Sigmoid colon (tissue), 7 donors: Measurements from ENCODE around the gene AATF. TPM values are rescaled to one million over a fixed set of nuclear protein-coding genes. Genes with fewer than 3 reads are reported as not detected.

Source experiments
- DNase-seq: peaks from one replicate; pipeline ENCODE4 v3.0.0-alpha.2; 2019
- H3K27ac ChIP-seq, 4 donors: fragments of 200-600 bp; sonication (generic); one replicate each; pipeline ENCODE4 v1.5.1; 2016 to 2019; ENCODE audit warnings: mild to moderate bottlenecking in 1 of 4
- H3K27me3 ChIP-seq, 3 donors: fragments of 200-600 bp; sonication (generic); one replicate each; pipeline ENCODE4 v1.5.1; 2019; ENCODE audit warnings: mild to moderate bottlenecking in 1 of 3
- H3K36me3 ChIP-seq, 4 donors: fragments of 200-600 bp; sonication (generic); one replicate each; pipeline ENCODE4 v1.5.1; 2016 to 2019
- H3K4me1 ChIP-seq, 4 donors: fragments of 200-600 bp; sonication (generic); one replicate each; pipeline ENCODE4 v1.5.1; 2017 to 2019
- H3K4me3 ChIP-seq, 4 donors: fragments of 200-600 bp; sonication (generic); one replicate each; pipeline ENCODE4 v1.5.1; 2017 to 2019; ENCODE audit warnings: mild to moderate bottlenecking in 2 of 4, moderate library complexity in 1 of 4
- H3K9me3 ChIP-seq, 4 donors: fragments of 200-600 bp in 3 of 4; sonication (generic) in 3 of 4; one replicate each; pipeline versions ENCODE4 v1.5.1 to v1.6.1; 2013 to 2019
- EP300 ChIP-seq, 4 donors: sonication (generic); formaldehyde crosslinking; IDR thresholded peaks; one replicate each; pipeline ENCODE4 v1.6.1; 2017; ENCODE audit warnings: antibody characterized with exemption in 4 of 4
- POLR2A ChIP-seq, 2 donors: fragments of 450-650 bp; IDR thresholded peaks; one replicate each; pipeline ENCODE4 v1.6.1; 2016; ENCODE audit warnings: antibody characterized with exemption in 2 of 2, mild to moderate bottlenecking in 2 of 2, moderate library complexity in 2 of 2
- POLR2AphosphoS5 ChIP-seq, 4 donors: sonication (generic); formaldehyde crosslinking; IDR thresholded peaks; one replicate each; pipeline ENCODE4 v1.6.1; 2017; ENCODE audit warnings: antibody characterized with exemption in 4 of 4
- WGBS, 2 donors: extraction: QIAGEN DNeasy Blood & Tissue Kit; methylation state at CpG; one replicate each; pipeline ENCODE4 v1.1.7; 2013; 5-methylcytosine and 5-hydroxymethylcytosine counted together
- intact Hi-C: fragments of 100-400 bp; cut with DNase I; formaldehyde crosslinking; loops from one replicate; pipeline ENCODE4 v1.15.1; 2023
- polyA plus RNA-seq, 3 donors: library from polyadenylated mRNA; stranded (reverse); fragments of 200-250 nt; gene quantifications; one replicate each; pipeline ENCODE4 v1.2.3, GENCODE V29; 2013
- total RNA-seq, 4 donors: library from RNA; depleted of rRNA; stranded (reverse); fragments of >200 nt; gene quantifications; one replicate each; pipeline ENCODE4 v1.1.0, GENCODE V29; 2016
- TF ChIP-seq, protein P1 (sequence below), 4 experiments: fragments of 450-650 bp in 3 of 4; fragments of 200-600 bp in 1 of 4; IDR thresholded peaks; one replicate each; pipeline ENCODE4 v1.5.1; 2016 to 2019; ENCODE audit warnings: antibody characterized with exemption in 4 of 4, mild to moderate bottlenecking in 3 of 4, moderate library complexity in 2 of 4
- donor health status: healthy with polysubstance abuse.
- donor health status: Bipolar disorder and iron deficiency.
- donor health status: healthy.

AATF gene, protein sequence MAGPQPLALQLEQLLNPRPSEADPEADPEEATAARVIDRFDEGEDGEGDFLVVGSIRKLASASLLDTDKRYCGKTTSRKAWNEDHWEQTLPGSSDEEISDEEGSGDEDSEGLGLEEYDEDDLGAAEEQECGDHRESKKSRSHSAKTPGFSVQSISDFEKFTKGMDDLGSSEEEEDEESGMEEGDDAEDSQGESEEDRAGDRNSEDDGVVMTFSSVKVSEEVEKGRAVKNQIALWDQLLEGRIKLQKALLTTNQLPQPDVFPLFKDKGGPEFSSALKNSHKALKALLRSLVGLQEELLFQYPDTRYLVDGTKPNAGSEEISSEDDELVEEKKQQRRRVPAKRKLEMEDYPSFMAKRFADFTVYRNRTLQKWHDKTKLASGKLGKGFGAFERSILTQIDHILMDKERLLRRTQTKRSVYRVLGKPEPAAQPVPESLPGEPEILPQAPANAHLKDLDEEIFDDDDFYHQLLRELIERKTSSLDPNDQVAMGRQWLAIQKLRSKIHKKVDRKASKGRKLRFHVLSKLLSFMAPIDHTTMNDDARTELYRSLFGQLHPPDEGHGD
- 10 to 100 TPM; 32.4 to 38.3 (median 34.6) TPM for total RNA-seq
- polyA plus RNA-seq = 10 to 100 TPM; 27.6 to 38.1 (median 30.1) TPM

DNA sequence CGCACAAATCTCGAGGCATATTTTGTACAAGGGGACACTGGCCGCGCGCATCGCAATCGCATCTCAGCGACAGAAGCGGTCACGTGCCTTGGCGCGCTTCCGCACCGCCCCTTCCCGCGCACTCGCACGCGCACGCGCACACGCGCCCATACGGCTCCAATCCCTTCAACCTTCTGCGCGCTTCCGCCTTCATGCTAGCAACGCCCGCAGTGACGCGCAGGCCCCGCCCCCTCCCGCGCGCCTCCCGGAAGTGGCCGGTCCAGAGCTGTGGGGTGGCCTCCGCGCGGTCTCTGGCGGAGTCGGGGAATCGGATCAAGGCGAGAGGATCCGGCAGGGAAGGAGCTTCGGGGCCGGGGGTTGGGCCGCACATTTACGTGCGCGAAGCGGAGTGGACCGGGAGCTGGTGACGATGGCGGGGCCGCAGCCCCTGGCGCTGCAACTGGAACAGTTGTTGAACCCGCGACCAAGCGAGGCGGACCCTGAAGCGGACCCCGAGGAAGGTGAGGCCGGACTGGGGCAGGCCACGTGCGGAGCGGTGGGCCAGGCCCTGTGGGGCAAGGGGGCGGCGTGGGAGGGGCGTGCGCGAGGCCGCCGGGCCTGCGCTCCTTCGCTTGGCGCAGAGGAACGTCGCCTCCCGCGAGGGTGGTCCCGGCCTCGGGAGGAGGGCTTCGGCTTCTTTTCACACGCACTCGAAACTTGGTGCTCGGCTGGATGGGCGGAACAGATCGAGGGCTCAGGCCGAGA is at the start of gene AATF:
Gene AATF (plus strand): TSS at position 238 of the 744 bp plus-strand sequence. CDS start 172 bp downstream, at position 410.
- H3K4me3 ChIP-seq = peak within 1 kb of the TSS; percentile 78 to 86 (median 82)
- DNase-seq = peak; percentile 98
- intact Hi-C loops = loop anchor here (5.0 kb wide), 1 partner anchor 417 kb away; the partner anchor contains the start of genes MYO19 and PIGW
- H3K4me1 ChIP-seq = peaks cover 0 to 28% (median 21%) of the 10 kb centered on the region in 4 donors
- 0% methylated on average over 90 of the region's 90 CpGs for WGBS, 2 donors
- peaks cover 27 to 37% (median 36%) of the 10 kb centered on the region in 3 donors for H3K27me3 ChIP-seq
- H3K9me3 ChIP-seq = no peaks in the 10 kb centered on the region
- TF ChIP-seq EP300 (IDR thresholded peaks at IDR 0.05) (peak in 1 of 4 donors; percentile 43), POLR2A (IDR thresholded peaks at IDR 0.05) (peak; percentile 69 to 70), POLR2AphosphoS5 (IDR thresholded peaks at IDR 0.05) (peak; percentile 87 to 96 (median 90))
- TF ChIP-seq, protein P1, sequence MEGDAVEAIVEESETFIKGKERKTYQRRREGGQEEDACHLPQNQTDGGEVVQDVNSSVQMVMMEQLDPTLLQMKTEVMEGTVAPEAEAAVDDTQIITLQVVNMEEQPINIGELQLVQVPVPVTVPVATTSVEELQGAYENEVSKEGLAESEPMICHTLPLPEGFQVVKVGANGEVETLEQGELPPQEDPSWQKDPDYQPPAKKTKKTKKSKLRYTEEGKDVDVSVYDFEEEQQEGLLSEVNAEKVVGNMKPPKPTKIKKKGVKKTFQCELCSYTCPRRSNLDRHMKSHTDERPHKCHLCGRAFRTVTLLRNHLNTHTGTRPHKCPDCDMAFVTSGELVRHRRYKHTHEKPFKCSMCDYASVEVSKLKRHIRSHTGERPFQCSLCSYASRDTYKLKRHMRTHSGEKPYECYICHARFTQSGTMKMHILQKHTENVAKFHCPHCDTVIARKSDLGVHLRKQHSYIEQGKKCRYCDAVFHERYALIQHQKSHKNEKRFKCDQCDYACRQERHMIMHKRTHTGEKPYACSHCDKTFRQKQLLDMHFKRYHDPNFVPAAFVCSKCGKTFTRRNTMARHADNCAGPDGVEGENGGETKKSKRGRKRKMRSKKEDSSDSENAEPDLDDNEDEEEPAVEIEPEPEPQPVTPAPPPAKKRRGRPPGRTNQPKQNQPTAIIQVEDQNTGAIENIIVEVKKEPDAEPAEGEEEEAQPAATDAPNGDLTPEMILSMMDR (IDR thresholded peaks at IDR 0.05) = no peak
- H3K36me3 ChIP-seq = peaks cover 0 to 21% (median 10%) of the 10 kb centered on the region in 4 donors
- peak within 1 kb of the TSS; percentile 85 to 96 (median 91) for H3K27ac ChIP-seq

DNA sequence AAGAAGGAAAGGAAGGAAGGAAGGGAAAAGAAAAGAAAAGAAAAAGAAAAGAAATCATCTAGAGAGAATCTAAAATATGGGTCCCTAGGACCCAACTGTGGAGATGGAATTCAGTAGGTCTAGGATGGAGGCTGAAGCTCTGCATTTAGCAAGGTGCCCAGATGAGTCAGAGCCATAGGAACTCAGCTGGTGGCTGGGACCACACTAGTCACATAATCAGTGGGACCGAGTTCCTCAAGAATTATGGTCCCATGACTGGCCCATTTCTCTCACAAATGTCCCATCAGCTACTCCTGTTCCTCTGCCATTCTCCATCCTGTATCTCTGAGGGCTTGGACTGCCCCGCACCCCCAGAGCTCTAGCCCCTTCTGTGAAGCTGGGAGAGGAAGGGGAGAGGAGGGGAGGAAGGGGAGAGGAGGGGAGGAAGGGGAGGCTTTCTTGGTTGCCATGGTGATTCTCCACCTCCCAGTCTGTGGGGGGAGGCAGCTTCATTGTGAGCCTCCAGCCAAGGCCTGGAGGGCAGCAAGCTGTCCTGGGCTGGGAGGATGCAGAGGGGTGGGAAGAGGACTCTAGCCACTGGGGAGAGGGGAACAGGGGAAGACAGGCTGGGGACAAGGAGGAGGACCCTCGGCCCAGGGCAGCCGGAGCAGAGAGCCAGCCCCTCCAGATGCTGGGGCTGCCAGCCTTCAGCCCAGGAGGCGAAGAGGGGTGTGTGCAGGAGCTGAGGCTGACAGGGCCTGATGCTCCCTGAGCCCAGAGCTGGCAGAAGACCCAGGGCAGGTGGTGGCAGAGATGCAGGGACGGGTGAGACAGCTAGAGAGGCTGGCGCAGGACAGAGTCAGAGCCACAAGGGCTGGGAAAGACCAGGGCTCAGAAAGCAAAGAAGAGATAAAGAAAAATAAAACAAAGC is 49.2 kb upstream of the AATF start:
- intact Hi-C loops = no loop called here
- no peak overlapping the region for H3K4me3 ChIP-seq
- DNase-seq = no peak
- H3K9me3 ChIP-seq = no peaks in the 10 kb centered on the region
- TF ChIP-seq, protein P1 (IDR thresholded peaks at IDR 0.05) = no peak
- TF ChIP-seq POLR2AphosphoS5 (IDR thresholded peaks at IDR 0.05) (no peak), EP300 (IDR thresholded peaks at IDR 0.05) (no peak), POLR2A (IDR thresholded peaks at IDR 0.05) (no peak)
- H3K36me3 ChIP-seq = no peaks in the 10 kb centered on the region
- H3K27ac ChIP-seq = no peak overlapping the region
- H3K27me3 ChIP-seq = no peaks in the 10 kb centered on the region
- 62 to 74% methylated on average over 7 of the region's 7 CpGs for WGBS, 2 donors
- no peaks in the 10 kb centered on the region for H3K4me1 ChIP-seq

DNA sequence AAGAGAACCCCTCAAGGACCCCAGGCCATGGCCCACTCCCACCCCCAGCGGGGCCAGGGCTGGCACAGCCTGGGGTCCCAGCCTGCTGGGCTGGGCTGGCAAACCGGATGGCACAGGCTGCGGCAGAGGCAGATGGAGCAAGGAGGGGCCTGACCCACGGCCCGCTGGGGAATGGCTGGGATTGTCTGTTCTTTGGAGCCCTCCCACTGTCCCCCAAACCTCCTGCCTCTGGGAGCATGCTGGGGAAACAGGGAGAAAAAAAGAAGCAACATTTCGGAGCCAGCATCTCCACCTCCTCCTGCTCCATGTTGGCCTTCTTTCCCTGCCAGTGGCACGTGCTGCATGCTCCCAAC is 48.6 kb upstream of the AATF start:
- Histone ChIP-seq H3K4me1 (no peaks in the 10 kb centered on the region), H3K4me3 (no peak overlapping the region), H3K9me3 (no peaks in the 10 kb centered on the region), H3K27me3 (no peaks in the 10 kb centered on the region), H3K27ac (no peak overlapping the region), H3K36me3 (no peaks in the 10 kb centered on the region)
- intact Hi-C loops = no loop called here
- 84% methylated on average over 7 of the region's 7 CpGs for WGBS, 2 donors
- no peak for DNase-seq
- TF ChIP-seq EP300 (IDR thresholded peaks at IDR 0.05) = no peak
- TF ChIP-seq, protein P1 (IDR thresholded peaks at IDR 0.05) = no peak
- TF ChIP-seq POLR2A (IDR thresholded peaks at IDR 0.05) = no peak
- no peak for TF ChIP-seq POLR2AphosphoS5 (IDR thresholded peaks at IDR 0.05)

DNA sequence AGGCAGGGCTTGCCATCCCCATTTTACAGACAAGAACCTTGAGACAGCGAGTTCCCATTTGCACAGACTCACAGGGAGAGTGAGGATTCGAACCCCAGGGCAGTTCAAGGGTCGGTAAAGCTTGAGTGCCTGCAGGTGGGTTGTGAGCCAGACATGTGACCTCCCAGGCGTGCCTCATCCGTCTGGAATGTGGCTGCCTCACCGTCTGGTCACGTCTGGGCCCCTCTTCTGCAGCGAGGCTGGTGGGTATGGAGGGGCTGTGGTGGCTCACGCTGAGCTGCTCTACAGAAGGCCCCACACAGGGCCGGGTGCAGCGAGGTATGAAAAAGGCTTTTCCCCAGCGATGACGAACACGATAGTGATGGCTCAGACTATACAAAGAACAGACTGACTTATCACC is 47.2 kb upstream of the AATF start:
- H3K27me3 ChIP-seq = peaks cover 0 to 7% (median 1%) of the 10 kb centered on the region in 3 donors
- WGBS, 2 donors = 53 to 66% methylated on average over 14 of the region's 14 CpGs

More for the DNA sequence above, 47.2 kb upstream of the AATF start:
- Histone ChIP-seq H3K4me3 (no peak overlapping the region), H3K9me3 (no peaks in the 10 kb centered on the region), H3K36me3 (no peaks in the 10 kb centered on the region), H3K4me1 (no peaks in the 10 kb centered on the region), H3K27ac (no peak overlapping the region)
- intact Hi-C loops = no loop called here
- DNase-seq = no peak
- no peak for TF ChIP-seq EP300 (IDR thresholded peaks at IDR 0.05)
- TF ChIP-seq POLR2A (IDR thresholded peaks at IDR 0.05) = no peak
- TF ChIP-seq, protein P1 (IDR thresholded peaks at IDR 0.05) = no peak
- TF ChIP-seq POLR2AphosphoS5 (IDR thresholded peaks at IDR 0.05) = no peak
